Measurements from ENCODE around the gene LHPP.

LHPP gene

GRCh38 chr10:124500757-124501156 is 39.1 kb downstream of the LHPP start:
- DNase-seq, result no peak

- no peak for DNase-seq
These were observed 43.1 kb downstream of the LHPP start for GRCh38 chr10:124504711-124505110.

- no peak for DNase-seq
These were observed 43.7 kb downstream of the LHPP start for GRCh38 chr10:124505279-124505678.

GRCh38 chr10:124508070-124508667 is 46.5 kb downstream of the LHPP start:
- no peak for DNase-seq

GRCh38 chr10:124508907-124509454 is 47.4 kb downstream of the LHPP start:
- DNase-seq, result no peak

GRCh38 chr10:124509880-124510632 is 48.4 kb downstream of the LHPP start:
- DNase-seq, result no peak

GRCh38 chr10:124510759-124511158 is 49.1 kb downstream of the LHPP start:
- DNase-seq, result no peak

- DNase-seq, result no peak
These were observed 49.8 kb downstream of the LHPP start for GRCh38 chr10:124511205-124512039.

GRCh38 chr10:124512040-124512428 is 50.4 kb downstream of the LHPP start:
- no peak for DNase-seq

GRCh38 chr10:124512600-124512999 is 51.0 kb downstream of the LHPP start:
- no peak for DNase-seq

GRCh38 chr10:124515244-124515970 is 53.8 kb downstream of the LHPP start:
- DNase-seq, result no peak

GRCh38 chr10:124516181-124516580 is 54.6 kb downstream of the LHPP start:
- no peak for DNase-seq

GRCh38 chr10:124516746-124517397 is 55.2 kb downstream of the LHPP start:
- DNase-seq, result no peak

- no peak for DNase-seq
These were observed 55.8 kb downstream of the LHPP start for GRCh38 chr10:124517461-124517860.

GRCh38 chr10:124517931-124518330 is 56.3 kb downstream of the LHPP start:
- DNase-seq, result no peak

- no peak for DNase-seq
These were observed 56.7 kb downstream of the LHPP start for GRCh38 chr10:124518366-124518765.

- no peak for DNase-seq
These were observed 59.2 kb downstream of the LHPP start for GRCh38 chr10:124520558-124521428.

- no peak for DNase-seq
These were observed 59.8 kb downstream of the LHPP start for GRCh38 chr10:124521429-124521871.

GRCh38 chr10:124522131-124522932 is 60.7 kb downstream of the LHPP start:
- DNase-seq, result no peak

Measured in NCI-H1436 (cell line).